Central memory CD8-positive, alpha-beta T cell (primary cell): ENCODE data around the gene KLHL29.
"Not testable (repeated sequence)": the region's sequence is repeated elsewhere in the genome, so short reads cannot be mapped to it uniquely, and the experiment has no call there.

ENCODE experiments used
- ATAC-seq: fragments of 150-1000 bp; cut with Tn5 transposase; replicated peaks from 2 replicates; pipeline ENCODE4 v1.10.0; 2022; ENCODE audit warnings: mild to moderate bottlenecking, moderate FRiP score, moderate number of reproducible peaks; ENCODE audit not compliant: poor library complexity, severe bottlenecking; ENCODE audit errors: extremely low read depth
- DNase-seq, 2 donors: peaks; one replicate each; pipeline ENCODE4 v3.0.0; 2021; ENCODE audit warnings: low spot score in 2 of 2
- H3K27ac Mint-ChIP-seq: one replicate; pipeline ENCODE4 v1.8.0; 2022; ENCODE audit warnings: low read depth, mild to moderate bottlenecking, moderate library complexity, mixed read lengths
- H3K27me3 Mint-ChIP-seq: one replicate; pipeline ENCODE4 v1.8.0; 2022; ENCODE audit warnings: mixed read lengths
- H3K36me3 Mint-ChIP-seq: one replicate; pipeline ENCODE4 v1.8.0; 2022; ENCODE audit warnings: mild to moderate bottlenecking, moderate library complexity, mixed read lengths; ENCODE audit not compliant: insufficient read depth
- H3K4me1 Mint-ChIP-seq: one replicate; pipeline ENCODE4 v1.8.0; 2022; ENCODE audit warnings: mixed read lengths
- H3K4me3 Mint-ChIP-seq: one replicate; pipeline ENCODE4 v1.8.0; 2022; ENCODE audit warnings: mild to moderate bottlenecking, moderate library complexity, mixed read lengths
- H3K9me3 Mint-ChIP-seq: one replicate; pipeline ENCODE4 v1.8.0; 2022; ENCODE audit warnings: mixed read lengths

KLHL29 gene

GRCh38 chr2:23711979-23712755 lies 327.2 kb downstream of the KLHL29 start:
- H3K4me3 Mint-ChIP-seq, result no peak overlapping the region
- no peaks in the 10 kb centered on the region for H3K9me3 Mint-ChIP-seq
- no peaks in the 10 kb centered on the region for H3K27me3 Mint-ChIP-seq
- peaks cover 4% of the 10 kb centered on the region for H3K36me3 Mint-ChIP-seq
- DNase-seq, result no peak
- H3K4me1 Mint-ChIP-seq, result no peaks in the 10 kb centered on the region
- H3K27ac Mint-ChIP-seq, result no peak overlapping the region
- no peak for ATAC-seq

GRCh38 chr2:23712756-23713151 lies 327.8 kb downstream of the KLHL29 start:
- Mint-ChIP-seq H3K4me3 (no peak overlapping the region), H3K9me3 (no peaks in the 10 kb centered on the region), H3K4me1 (no peaks in the 10 kb centered on the region), H3K27me3 (no peaks in the 10 kb centered on the region), H3K36me3 (peaks cover 3% of the 10 kb centered on the region), H3K27ac (no peak overlapping the region)
- no peak for ATAC-seq
- no peak for DNase-seq

GRCh38 chr2:23713351-23713750 lies 328.4 kb downstream of the KLHL29 start:
- no peak for ATAC-seq
- H3K9me3 Mint-ChIP-seq, result no peaks in the 10 kb centered on the region
- no peaks in the 10 kb centered on the region for H3K4me1 Mint-ChIP-seq
- no peak for DNase-seq
- H3K27ac Mint-ChIP-seq, result no peak overlapping the region
- H3K36me3 Mint-ChIP-seq, result peaks cover 3% of the 10 kb centered on the region
- no peaks in the 10 kb centered on the region for H3K27me3 Mint-ChIP-seq
- no peak overlapping the region for H3K4me3 Mint-ChIP-seq

GRCh38 chr2:23718931-23719700 lies 334.1 kb downstream of the KLHL29 start:
- Mint-ChIP-seq H3K27me3 (no peaks in the 10 kb centered on the region), H3K9me3 (peaks cover 14% of the 10 kb centered on the region), H3K4me3 (no peak overlapping the region), H3K27ac (no peak overlapping the region), H3K36me3 (peaks cover 13% of the 10 kb centered on the region), H3K4me1 (no peaks in the 10 kb centered on the region)
- ATAC-seq (no peak), DNase-seq (no peak)

- no peak for ATAC-seq
- H3K36me3 Mint-ChIP-seq, result peaks cover 13% of the 10 kb centered on the region
- no peak overlapping the region for H3K4me3 Mint-ChIP-seq
- DNase-seq, result no peak
- peaks cover 14% of the 10 kb centered on the region for H3K9me3 Mint-ChIP-seq
- no peaks in the 10 kb centered on the region for H3K4me1 Mint-ChIP-seq
- no peak overlapping the region for H3K27ac Mint-ChIP-seq
- no peaks in the 10 kb centered on the region for H3K27me3 Mint-ChIP-seq
These were observed 334.7 kb downstream of the KLHL29 start for GRCh38 chr2:23719716-23720115.

GRCh38 chr2:23720705-23721453 lies 335.9 kb downstream of the KLHL29 start:
- ATAC-seq (no peak), DNase-seq (no peak)
- H3K27ac Mint-ChIP-seq, result no peak overlapping the region
- no peaks in the 10 kb centered on the region for H3K27me3 Mint-ChIP-seq
- no peak overlapping the region for H3K4me3 Mint-ChIP-seq
- H3K9me3 Mint-ChIP-seq, result peaks cover 14% of the 10 kb centered on the region
- H3K4me1 Mint-ChIP-seq, result no peaks in the 10 kb centered on the region
- H3K36me3 Mint-ChIP-seq, result peaks cover 12% of the 10 kb centered on the region

- no peak for DNase-seq
- H3K9me3 Mint-ChIP-seq, result peaks cover 14% of the 10 kb centered on the region
- H3K4me3 Mint-ChIP-seq, result no peak overlapping the region
- H3K4me1 Mint-ChIP-seq, result no peaks in the 10 kb centered on the region
- peaks cover 13% of the 10 kb centered on the region for H3K36me3 Mint-ChIP-seq
- H3K27ac Mint-ChIP-seq, result no peak overlapping the region
- no peak for ATAC-seq
- H3K27me3 Mint-ChIP-seq, result no peaks in the 10 kb centered on the region
These were observed 336.5 kb downstream of the KLHL29 start for GRCh38 chr2:23721454-23721826.

GRCh38 chr2:23722255-23722654 lies 337.3 kb downstream of the KLHL29 start:
- Mint-ChIP-seq H3K4me1 (no peaks in the 10 kb centered on the region), H3K4me3 (no peak overlapping the region), H3K27ac (no peak overlapping the region)

GRCh38 chr2:23723029-23723428 lies 338.1 kb downstream of the KLHL29 start:
- not testable (repeated sequence) for DNase-seq, ATAC-seq, H3K4me3 Mint-ChIP-seq, H3K4me1 Mint-ChIP-seq, H3K27ac Mint-ChIP-seq, H3K27me3 Mint-ChIP-seq
- Mint-ChIP-seq H3K36me3 (peaks cover 18% of the 10 kb centered on the region), H3K9me3 (peaks cover 14% of the 10 kb centered on the region)

More at GRCh38 chr2:23722255-23722654, 337.3 kb downstream of the KLHL29 start:
- Mint-ChIP-seq H3K9me3 (peaks cover 14% of the 10 kb centered on the region), H3K36me3 (peaks cover 17% of the 10 kb centered on the region), H3K27me3 (no peaks in the 10 kb centered on the region)
- ATAC-seq (no peak), DNase-seq (no peak)

- ATAC-seq (no peak), DNase-seq (no peak)
- H3K27ac Mint-ChIP-seq, result no peak overlapping the region
- H3K27me3 Mint-ChIP-seq, result no peaks in the 10 kb centered on the region
- H3K4me3 Mint-ChIP-seq, result no peak overlapping the region
- H3K36me3 Mint-ChIP-seq, result peaks cover 10% of the 10 kb centered on the region
- H3K4me1 Mint-ChIP-seq, result peaks cover 6% of the 10 kb centered on the region
- H3K9me3 Mint-ChIP-seq, result no peaks in the 10 kb centered on the region
These were observed 349.4 kb downstream of the KLHL29 start for GRCh38 chr2:23734416-23734815.

GRCh38 chr2:23736783-23737182 lies 351.8 kb downstream of the KLHL29 start:
- not testable (repeated sequence) for ATAC-seq, DNase-seq, H3K4me1 Mint-ChIP-seq, H3K4me3 Mint-ChIP-seq, H3K36me3 Mint-ChIP-seq, H3K27me3 Mint-ChIP-seq, H3K9me3 Mint-ChIP-seq, H3K27ac Mint-ChIP-seq

- Mint-ChIP-seq H3K4me3 (no peak overlapping the region), H3K9me3 (no peaks in the 10 kb centered on the region), H3K27me3 (no peaks in the 10 kb centered on the region), H3K36me3 (peaks cover 5% of the 10 kb centered on the region), H3K27ac (no peak overlapping the region), H3K4me1 (no peaks in the 10 kb centered on the region)
- DNase-seq, result no peak
- ATAC-seq, result no peak
These were observed 360.2 kb downstream of the KLHL29 start for GRCh38 chr2:23745068-23745725.
